ENCODE measurements around the gene ZNF778. TPM values are rescaled to one million over a fixed set of nuclear protein-coding genes. Genes with fewer than 3 reads are reported as not detected.

Gene ZNF778
- total RNA-seq, 2 experiments from 2014 or later: 8.1 to 9.3 TPM

- H3K4me3 Mint-ChIP-seq: no peak overlapping the region
- CTCF ChIA-PET: interaction anchor here (0.5 to 1.5 kb wide), 3 partner anchors 19 to 977 kb away, joined by 3 to 5 read pairs (median 4); no protein-coding TSS in a partner anchor
- H3K36me3 Mint-ChIP-seq: peaks cover 50% of the 10 kb centered on the region
Observed at GRCh38 chr16:89268987-89269735, 51.7 kb downstream of the ZNF778 start.

GRCh38 chr16:89269805-89270665 lies 52.5 kb downstream of the ZNF778 start:
- H3K4me3 Mint-ChIP-seq: no peak overlapping the region
- no peak overlapping the region for H3K27ac Mint-ChIP-seq
- CTCF ChIA-PET: interaction anchor here (1.1 to 1.5 kb wide), 2 partner anchors 18 to 24 kb away, joined by 3 to 4 read pairs; no protein-coding TSS in a partner anchor
- H3K36me3 Mint-ChIP-seq: peaks cover 50% of the 10 kb centered on the region
- ATAC-seq: no peak
- H3K4me1 Mint-ChIP-seq: no peaks in the 10 kb centered on the region
- no peak for DNase-seq
- H3K27me3 Mint-ChIP-seq: no peaks in the 10 kb centered on the region
- no peaks in the 10 kb centered on the region for H3K9me3 Mint-ChIP-seq (ENCODE audit: low read depth)

More at GRCh38 chr16:89268987-89269735, 51.7 kb downstream of the ZNF778 start:
- H3K9me3 Mint-ChIP-seq (ENCODE audit: low read depth): no peaks in the 10 kb centered on the region
- DNase-seq (no peak), ATAC-seq (no peak)
- no peaks in the 10 kb centered on the region for H3K27me3 Mint-ChIP-seq
- no peaks in the 10 kb centered on the region for H3K4me1 Mint-ChIP-seq
- no peak overlapping the region for H3K27ac Mint-ChIP-seq

- Mint-ChIP-seq H3K4me3 (no peak overlapping the region), H3K27ac (no peak overlapping the region), H3K9me3 (ENCODE audit: low read depth) (no peaks in the 10 kb centered on the region), H3K27me3 (no peaks in the 10 kb centered on the region), H3K4me1 (no peaks in the 10 kb centered on the region), H3K36me3 (peaks cover 50% of the 10 kb centered on the region)
- ATAC-seq (no peak), DNase-seq (no peak)
- CTCF ChIA-PET: no interaction called here
Observed at GRCh38 chr16:89270666-89271345, 53.3 kb downstream of the ZNF778 start.

- ATAC-seq (no peak), DNase-seq (no peak)
- Mint-ChIP-seq H3K36me3 (peaks cover 45% of the 10 kb centered on the region), H3K4me3 (no peak overlapping the region), H3K27ac (no peak overlapping the region), H3K9me3 (ENCODE audit: low read depth) (no peaks in the 10 kb centered on the region), H3K4me1 (no peaks in the 10 kb centered on the region), H3K27me3 (no peaks in the 10 kb centered on the region)
- CTCF ChIA-PET: no interaction called here
Observed at GRCh38 chr16:89272631-89273030, 55.1 kb downstream of the ZNF778 start.

- CTCF ChIA-PET: interaction anchor here (1.4 kb wide), 1 partner anchor 12 kb away, joined by 3 read pairs; no protein-coding TSS in a partner anchor
- peaks cover 43% of the 10 kb centered on the region for H3K36me3 Mint-ChIP-seq
- no peak for ATAC-seq
Observed at GRCh38 chr16:89273741-89274472, 56.4 kb downstream of the ZNF778 start.

GRCh38 chr16:89274561-89275283 lies 57.2 kb downstream of the ZNF778 start:
- Mint-ChIP-seq H3K36me3 (peaks cover 37% of the 10 kb centered on the region), H3K27ac (no peak overlapping the region), H3K4me1 (no peaks in the 10 kb centered on the region), H3K4me3 (no peak overlapping the region), H3K9me3 (ENCODE audit: low read depth) (no peaks in the 10 kb centered on the region), H3K27me3 (no peaks in the 10 kb centered on the region)
- CTCF ChIA-PET: interaction anchor here (1.4 kb wide), 1 partner anchor 13 kb away, joined by 3 read pairs; no protein-coding TSS in a partner anchor
- ATAC-seq (no peak), DNase-seq (no peak)

More at GRCh38 chr16:89273741-89274472, 56.4 kb downstream of the ZNF778 start:
- H3K4me3 Mint-ChIP-seq: no peak overlapping the region
- H3K4me1 Mint-ChIP-seq: no peaks in the 10 kb centered on the region
- H3K9me3 Mint-ChIP-seq (ENCODE audit: low read depth): no peaks in the 10 kb centered on the region
- no peaks in the 10 kb centered on the region for H3K27me3 Mint-ChIP-seq
- DNase-seq: no peak
- H3K27ac Mint-ChIP-seq: no peak overlapping the region

GRCh38 chr16:89275284-89275584 lies 57.7 kb downstream of the ZNF778 start:
- H3K36me3 Mint-ChIP-seq: peaks cover 34% of the 10 kb centered on the region
- CTCF ChIA-PET: no interaction called here

GRCh38 chr16:89275837-89276720 lies 58.6 kb downstream of the ZNF778 start:
- CTCF ChIA-PET: interaction anchor here (1.0 kb wide), 1 partner anchor 13 kb away, joined by 3 read pairs; no protein-coding TSS in a partner anchor
- Mint-ChIP-seq H3K4me1 (no peaks in the 10 kb centered on the region), H3K27me3 (no peaks in the 10 kb centered on the region), H3K36me3 (peaks cover 30% of the 10 kb centered on the region), H3K9me3 (ENCODE audit: low read depth) (no peaks in the 10 kb centered on the region), H3K27ac (no peak overlapping the region), H3K4me3 (no peak overlapping the region)
- DNase-seq: no peak
- ATAC-seq: no peak

More at GRCh38 chr16:89275284-89275584, 57.7 kb downstream of the ZNF778 start:
- H3K9me3 Mint-ChIP-seq (ENCODE audit: low read depth): no peaks in the 10 kb centered on the region
- no peaks in the 10 kb centered on the region for H3K27me3 Mint-ChIP-seq
- no peaks in the 10 kb centered on the region for H3K4me1 Mint-ChIP-seq
- DNase-seq (no peak), ATAC-seq (no peak)
- no peak overlapping the region for H3K4me3 Mint-ChIP-seq
- no peak overlapping the region for H3K27ac Mint-ChIP-seq

GRCh38 chr16:89277049-89277448 lies 59.5 kb downstream of the ZNF778 start:
- no peak overlapping the region for H3K4me3 Mint-ChIP-seq
- no peaks in the 10 kb centered on the region for H3K9me3 Mint-ChIP-seq (ENCODE audit: low read depth)
- CTCF ChIA-PET: no interaction called here
- H3K27me3 Mint-ChIP-seq: no peaks in the 10 kb centered on the region
- peaks cover 23% of the 10 kb centered on the region for H3K36me3 Mint-ChIP-seq
- ATAC-seq: no peak
- H3K4me1 Mint-ChIP-seq: no peaks in the 10 kb centered on the region
- H3K27ac Mint-ChIP-seq: no peak overlapping the region
- DNase-seq: no peak

GRCh38 chr16:89277641-89278341 lies 60.3 kb downstream of the ZNF778 start:
- Mint-ChIP-seq H3K4me3 (no peak overlapping the region), H3K36me3 (peaks cover 18% of the 10 kb centered on the region), H3K27me3 (no peaks in the 10 kb centered on the region), H3K27ac (no peak overlapping the region), H3K4me1 (no peaks in the 10 kb centered on the region), H3K9me3 (ENCODE audit: low read depth) (no peaks in the 10 kb centered on the region)
- ATAC-seq (no peak), DNase-seq (no peak)
- CTCF ChIA-PET: no interaction called here

- ATAC-seq: no peak
- Mint-ChIP-seq H3K27ac (no peak overlapping the region), H3K4me1 (no peaks in the 10 kb centered on the region), H3K36me3 (peaks cover 10% of the 10 kb centered on the region), H3K9me3 (ENCODE audit: low read depth) (no peaks in the 10 kb centered on the region), H3K4me3 (no peak overlapping the region), H3K27me3 (no peaks in the 10 kb centered on the region)
- DNase-seq: no peak
- CTCF ChIA-PET: no interaction called here
Observed at GRCh38 chr16:89278441-89279240, 61.1 kb downstream of the ZNF778 start.
